Activated CD8-positive, alpha-beta memory T cell treated with anti-CD3 and anti-CD28 coated beads, Interleukin-2, amount 50 U/mL, for 24 hours (primary cell): ENCODE results near the gene RFC5.
"Not testable (repeated sequence)": the region's sequence is repeated elsewhere in the genome, so short reads cannot be mapped to it uniquely, and the experiment has no call there.

Source experiments
- DNase-seq: peaks from one replicate; pipeline ENCODE4 v3.0.0-alpha.2; 2020; ENCODE audit errors: extremely low read depth

The RFC5 gene

GRCh38 chr12:118015306-118015705 lies 1.2 kb upstream of the RFC5 start:
- DNase-seq: no peak

- DNase-seq: no peak
Observed at GRCh38 chr12:118015944-118016343, 559 bp upstream of the RFC5 start.

- DNase-seq: no peak
Observed at GRCh38 chr12:118017926-118018325, 1.4 kb downstream of the RFC5 start.

GRCh38 chr12:118020036-118020435 lies 3.5 kb downstream of the RFC5 start:
- DNase-seq: no peak

- not testable (repeated sequence) for DNase-seq
Observed at GRCh38 chr12:118022097-118022727, 5.7 kb downstream of the RFC5 start.

GRCh38 chr12:118022728-118023109 lies 6.2 kb downstream of the RFC5 start:
- DNase-seq: no peak

GRCh38 chr12:118023301-118023860 lies 6.9 kb downstream of the RFC5 start:
- DNase-seq: no peak

GRCh38 chr12:118025168-118025567 lies 8.7 kb downstream of the RFC5 start:
- DNase-seq: no peak

GRCh38 chr12:118029166-118029565 lies 12.7 kb downstream of the RFC5 start:
- no peak for DNase-seq

GRCh38 chr12:118032188-118032587 lies 15.7 kb downstream of the RFC5 start:
- DNase-seq: no peak

GRCh38 chr12:118033323-118033722 lies 16.8 kb downstream of the RFC5 start:
- no peak for DNase-seq

- DNase-seq: no peak
Observed at GRCh38 chr12:118033902-118034301, 17.4 kb downstream of the RFC5 start.

- DNase-seq: no peak
Observed at GRCh38 chr12:118034429-118035189, 18.1 kb downstream of the RFC5 start.

GRCh38 chr12:118035190-118036041 lies 18.9 kb downstream of the RFC5 start:
- DNase-seq: no peak

GRCh38 chr12:118036672-118037411 lies 20.3 kb downstream of the RFC5 start:
- no peak for DNase-seq

GRCh38 chr12:118038137-118038536 lies 21.6 kb downstream of the RFC5 start:
- no peak for DNase-seq

GRCh38 chr12:118042091-118042490 lies 25.6 kb downstream of the RFC5 start:
- DNase-seq: no peak

- DNase-seq: no peak
Observed at GRCh38 chr12:118044075-118044474, 27.6 kb downstream of the RFC5 start.

- no peak for DNase-seq
Observed at GRCh38 chr12:118044577-118044976, 28.1 kb downstream of the RFC5 start.

GRCh38 chr12:118046430-118046829 lies 29.9 kb downstream of the RFC5 start:
- no peak for DNase-seq
